Nephron progenitor cell (in vitro differentiated cells): ENCODE results near the gene PHACTR4.

Experiments
- DNase-seq: peaks from one replicate; pipeline ENCODE4 v3.0.0; 2021
- H3K27ac Mint-ChIP-seq: 2 replicates; pipeline ENCODE4 v1.8.0; 2021; ENCODE audit warnings: mild to moderate bottlenecking, moderate library complexity, mixed read lengths
- H3K27me3 Mint-ChIP-seq: 2 replicates; pipeline ENCODE4 v1.8.0; 2021; ENCODE audit warnings: mild to moderate bottlenecking, low read depth, mixed read lengths; ENCODE audit not compliant: poor library complexity
- H3K36me3 Mint-ChIP-seq: 2 replicates; pipeline ENCODE4 v1.8.0; 2021; ENCODE audit warnings: low read depth, mixed read lengths
- H3K4me1 Mint-ChIP-seq: 2 replicates; pipeline ENCODE4 v1.8.0; 2021; ENCODE audit warnings: mixed read lengths
- H3K4me3 Mint-ChIP-seq: 2 replicates; pipeline ENCODE4 v1.8.0; 2021; ENCODE audit warnings: mild to moderate bottlenecking, moderate library complexity, mixed read lengths
- H3K9me3 Mint-ChIP-seq: 2 replicates; pipeline ENCODE4 v1.8.0; 2021; ENCODE audit warnings: mild to moderate bottlenecking, moderate library complexity, mixed read lengths
- TF ChIP-seq, protein P1 (sequence below): fragments of 200-600 bp; sonication (generic); IDR thresholded peaks from 2 replicates; pipeline ENCODE4 v1.5.0; 2021; ENCODE audit warnings: antibody characterized with exemption

PHACTR4 gene

DNA sequence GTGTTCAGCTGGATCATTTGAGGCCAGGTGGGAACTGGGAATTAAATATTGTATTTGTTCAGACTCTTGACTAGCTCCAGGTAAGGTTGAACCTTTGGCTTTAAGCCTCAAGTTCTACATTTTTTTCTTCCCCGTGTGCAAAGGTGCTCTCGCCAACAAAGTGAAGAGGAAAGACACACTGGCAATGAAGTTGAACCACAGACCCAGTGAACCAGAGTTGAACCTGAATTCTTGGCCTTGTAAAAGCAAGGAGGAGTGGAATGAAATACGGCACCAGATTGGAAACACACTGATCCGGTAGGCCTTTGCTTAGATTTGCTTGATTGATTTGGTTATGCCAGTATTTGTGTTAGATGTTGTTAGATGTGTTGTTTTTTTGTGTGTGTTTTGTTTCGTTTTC lies 110.8 kb downstream of the PHACTR4 start:
- peaks cover 16% of the 10 kb centered on the region for H3K4me1 Mint-ChIP-seq
- TF ChIP-seq, protein P1, sequence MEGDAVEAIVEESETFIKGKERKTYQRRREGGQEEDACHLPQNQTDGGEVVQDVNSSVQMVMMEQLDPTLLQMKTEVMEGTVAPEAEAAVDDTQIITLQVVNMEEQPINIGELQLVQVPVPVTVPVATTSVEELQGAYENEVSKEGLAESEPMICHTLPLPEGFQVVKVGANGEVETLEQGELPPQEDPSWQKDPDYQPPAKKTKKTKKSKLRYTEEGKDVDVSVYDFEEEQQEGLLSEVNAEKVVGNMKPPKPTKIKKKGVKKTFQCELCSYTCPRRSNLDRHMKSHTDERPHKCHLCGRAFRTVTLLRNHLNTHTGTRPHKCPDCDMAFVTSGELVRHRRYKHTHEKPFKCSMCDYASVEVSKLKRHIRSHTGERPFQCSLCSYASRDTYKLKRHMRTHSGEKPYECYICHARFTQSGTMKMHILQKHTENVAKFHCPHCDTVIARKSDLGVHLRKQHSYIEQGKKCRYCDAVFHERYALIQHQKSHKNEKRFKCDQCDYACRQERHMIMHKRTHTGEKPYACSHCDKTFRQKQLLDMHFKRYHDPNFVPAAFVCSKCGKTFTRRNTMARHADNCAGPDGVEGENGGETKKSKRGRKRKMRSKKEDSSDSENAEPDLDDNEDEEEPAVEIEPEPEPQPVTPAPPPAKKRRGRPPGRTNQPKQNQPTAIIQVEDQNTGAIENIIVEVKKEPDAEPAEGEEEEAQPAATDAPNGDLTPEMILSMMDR = no peak
- H3K4me3 Mint-ChIP-seq = no peak overlapping the region
- H3K36me3 Mint-ChIP-seq = peaks cover 65% of the 10 kb centered on the region
- peak overlapping the region; percentile 4 for H3K27ac Mint-ChIP-seq
- H3K27me3 Mint-ChIP-seq = no peaks in the 10 kb centered on the region
- no peaks in the 10 kb centered on the region for H3K9me3 Mint-ChIP-seq
- no peak for DNase-seq

DNA sequence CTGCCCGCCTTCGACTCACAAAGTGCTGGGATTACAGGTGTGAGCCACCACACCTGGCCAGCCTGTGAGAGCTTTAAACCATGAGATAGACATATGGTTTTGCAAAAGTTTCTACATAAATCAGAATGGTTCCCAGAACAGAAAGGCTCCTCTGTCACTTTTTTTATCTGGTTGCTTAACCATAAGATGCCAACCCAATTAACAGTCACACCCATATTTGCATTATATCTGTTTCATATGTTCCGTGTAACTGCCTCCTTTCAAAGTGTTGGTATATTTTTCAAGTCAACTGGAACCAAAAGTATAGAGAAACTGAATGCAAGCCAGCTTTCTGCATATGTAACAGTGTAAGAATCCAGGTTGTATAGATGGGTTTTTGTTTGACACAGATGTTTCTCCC lies 112.6 kb downstream of the PHACTR4 start:
- Mint-ChIP-seq H3K4me1 (peaks cover 16% of the 10 kb centered on the region), H3K27me3 (no peaks in the 10 kb centered on the region), H3K4me3 (no peak overlapping the region), H3K9me3 (no peaks in the 10 kb centered on the region), H3K36me3 (peaks cover 58% of the 10 kb centered on the region), H3K27ac (no peak overlapping the region)
- DNase-seq = no peak
- TF ChIP-seq, protein P1 = no peak

DNA sequence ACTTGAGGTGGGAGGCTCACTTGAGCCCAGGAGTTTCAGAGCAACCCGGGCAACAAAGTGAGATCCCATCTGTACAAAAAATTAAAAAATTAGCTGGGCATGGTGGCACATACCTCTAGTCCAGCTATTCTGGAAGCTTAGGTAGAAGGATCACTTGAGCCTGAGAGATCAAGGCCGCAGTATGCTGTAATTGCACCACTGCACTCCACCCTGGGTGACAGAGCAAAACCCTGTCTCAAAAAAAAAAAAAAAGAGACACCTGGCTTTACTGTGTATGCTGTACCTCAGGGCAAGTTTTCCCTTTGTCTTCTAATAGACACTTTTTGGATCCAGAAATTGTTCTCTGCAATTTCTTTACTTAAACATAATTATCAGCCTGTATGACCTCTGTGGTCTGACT lies 113.2 kb downstream of the PHACTR4 start:
- Mint-ChIP-seq H3K27me3 (no peaks in the 10 kb centered on the region), H3K36me3 (peaks cover 53% of the 10 kb centered on the region), H3K4me3 (no peak overlapping the region), H3K4me1 (peaks cover 16% of the 10 kb centered on the region), H3K9me3 (no peaks in the 10 kb centered on the region), H3K27ac (peak overlapping the region; percentile 48)
- TF ChIP-seq, protein P1 = no peak
- no peak for DNase-seq

DNA sequence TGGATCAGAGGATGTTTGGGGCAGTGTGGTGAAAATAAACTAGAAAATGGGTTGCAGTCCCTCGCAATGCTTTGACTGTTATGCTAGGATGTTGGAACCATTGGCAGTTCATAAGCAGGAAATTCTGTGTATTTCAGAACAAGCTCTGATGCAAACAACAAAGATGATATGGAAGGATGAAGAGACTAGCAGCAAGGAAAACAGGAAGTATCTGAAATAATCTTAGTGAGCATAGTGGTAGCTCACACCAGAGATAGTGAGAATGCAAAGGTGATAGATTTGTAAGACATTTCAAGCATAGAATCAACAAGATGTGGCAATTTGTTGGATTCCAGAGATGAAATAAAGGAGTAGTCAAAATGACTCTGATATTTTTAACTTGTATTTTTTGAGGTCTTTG lies 125.2 kb downstream of the PHACTR4 start:
- Mint-ChIP-seq H3K27me3 (peaks cover 2% of the 10 kb centered on the region), H3K4me3 (no peak overlapping the region), H3K4me1 (no peaks in the 10 kb centered on the region), H3K36me3 (peaks cover 50% of the 10 kb centered on the region), H3K27ac (no peak overlapping the region), H3K9me3 (no peaks in the 10 kb centered on the region)
- no peak for DNase-seq
- TF ChIP-seq, protein P1 = no peak

DNA sequence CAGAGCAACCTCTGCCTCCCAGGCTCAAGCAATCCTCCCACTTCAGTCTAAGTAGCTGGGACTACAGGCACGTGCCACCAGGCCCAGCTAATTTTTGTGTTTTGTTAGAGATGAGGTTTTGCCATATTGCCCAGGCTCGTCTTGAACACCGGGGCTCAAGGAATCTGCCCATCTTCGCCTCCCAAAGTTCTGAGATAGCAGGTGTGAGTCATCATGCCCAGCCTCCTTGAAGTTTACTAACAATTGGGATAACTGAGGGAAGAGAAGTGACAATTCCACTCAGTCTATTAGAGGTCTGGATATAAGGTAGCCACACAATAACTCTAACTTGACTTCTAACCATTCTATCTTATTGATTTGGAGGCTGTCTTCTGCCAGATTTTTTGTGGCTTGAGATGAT lies 130.0 kb downstream of the PHACTR4 start:
- no peak overlapping the region for H3K4me3 Mint-ChIP-seq
- H3K36me3 Mint-ChIP-seq = peaks cover 23% of the 10 kb centered on the region
- TF ChIP-seq, protein P1 = no peak
- H3K27ac Mint-ChIP-seq = no peak overlapping the region
- DNase-seq = no peak
- no peaks in the 10 kb centered on the region for H3K27me3 Mint-ChIP-seq
- no peaks in the 10 kb centered on the region for H3K9me3 Mint-ChIP-seq
- H3K4me1 Mint-ChIP-seq = no peaks in the 10 kb centered on the region

DNA sequence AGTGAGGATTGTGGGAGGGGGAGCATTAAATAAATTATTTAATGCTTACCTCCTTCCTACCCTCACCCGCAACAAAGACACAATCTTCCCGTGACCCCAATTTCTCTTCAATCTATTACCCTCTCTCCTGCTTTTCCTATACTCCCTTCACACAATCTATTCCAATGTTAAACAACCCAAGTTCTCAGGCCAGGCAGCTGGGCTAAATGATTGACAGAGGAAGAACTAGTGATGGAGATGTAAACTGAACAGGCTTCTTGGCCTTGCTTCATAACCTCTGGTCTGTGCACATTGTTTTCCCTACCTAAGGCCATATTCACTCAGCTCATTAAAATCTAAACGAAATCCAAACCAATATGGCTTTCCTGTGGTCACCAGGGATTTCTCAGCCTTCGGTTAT lies 132.4 kb downstream of the PHACTR4 start:
- Mint-ChIP-seq H3K27me3 (no peaks in the 10 kb centered on the region), H3K4me1 (peaks cover 9% of the 10 kb centered on the region), H3K27ac (peak overlapping the region; percentile 28), H3K9me3 (no peaks in the 10 kb centered on the region), H3K36me3 (peaks cover under 1% of the 10 kb centered on the region), H3K4me3 (no peak overlapping the region)
- no peak for DNase-seq
- TF ChIP-seq, protein P1 = no peak
